Endothelial cell of umbilical vein (primary cell): ENCODE results near the gene PTPRE.

Experiments used
- EZH2 ChIP-seq: IDR thresholded peaks from 2 replicates; pipeline ENCODE4 v1.6.1; 2012; ENCODE audit warnings: borderline replicate concordance, low read depth, mild to moderate bottlenecking, moderate library complexity, low read length, inconsistent platforms; ENCODE audit not compliant: severe bottlenecking
- TF ChIP-seq, protein P1 (sequence below), 2 donors: IDR thresholded peaks; 1 replicate in 1 of 2; 2 replicates in 1 of 2; pipeline ENCODE4 v1.5.1; 2011; ENCODE audit warnings: low read length in 2 of 2, mild to moderate bottlenecking in 2 of 2, moderate library complexity in 2 of 2, control low read depth in 1 of 2, inconsistent platforms in 1 of 2, low read depth in 1 of 2; ENCODE audit not compliant: insufficient read depth in 1 of 2; ENCODE audit errors: extremely low read depth in 1 of 2

DNA sequence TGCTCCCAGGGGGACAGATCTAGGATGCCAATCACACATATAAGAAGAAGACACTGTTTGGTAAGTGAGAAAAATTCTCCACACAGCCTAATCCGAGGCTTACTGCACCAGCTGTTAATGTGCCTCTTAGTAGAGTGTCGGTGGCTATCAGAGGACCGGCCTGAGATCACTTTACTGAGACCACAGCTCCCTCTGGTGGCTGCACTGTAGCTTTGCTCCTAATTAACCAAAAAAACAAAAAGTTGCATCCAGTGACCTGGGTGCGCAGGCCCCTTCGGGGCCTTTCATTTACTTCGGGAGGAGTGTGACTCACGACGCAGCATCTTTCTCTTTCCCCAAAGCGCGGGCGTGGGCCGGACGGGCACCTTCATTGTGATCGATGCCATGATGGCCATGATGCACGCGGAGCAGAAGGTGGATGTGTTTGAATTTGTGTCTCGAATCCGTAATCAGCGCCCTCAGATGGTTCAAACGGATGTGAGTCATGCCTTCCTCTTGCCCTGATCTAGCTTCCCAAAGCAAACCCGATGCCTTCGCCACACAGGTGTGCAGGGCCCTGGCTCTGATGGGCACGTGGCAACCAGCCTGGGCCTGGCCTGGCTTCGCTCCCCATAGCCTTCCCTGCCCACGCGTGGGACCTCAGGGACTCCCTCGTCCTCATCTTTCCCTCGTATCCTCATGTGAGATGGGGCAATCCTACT is 162.6 kb downstream of the PTPRE start:
- TF ChIP-seq, protein P1, sequence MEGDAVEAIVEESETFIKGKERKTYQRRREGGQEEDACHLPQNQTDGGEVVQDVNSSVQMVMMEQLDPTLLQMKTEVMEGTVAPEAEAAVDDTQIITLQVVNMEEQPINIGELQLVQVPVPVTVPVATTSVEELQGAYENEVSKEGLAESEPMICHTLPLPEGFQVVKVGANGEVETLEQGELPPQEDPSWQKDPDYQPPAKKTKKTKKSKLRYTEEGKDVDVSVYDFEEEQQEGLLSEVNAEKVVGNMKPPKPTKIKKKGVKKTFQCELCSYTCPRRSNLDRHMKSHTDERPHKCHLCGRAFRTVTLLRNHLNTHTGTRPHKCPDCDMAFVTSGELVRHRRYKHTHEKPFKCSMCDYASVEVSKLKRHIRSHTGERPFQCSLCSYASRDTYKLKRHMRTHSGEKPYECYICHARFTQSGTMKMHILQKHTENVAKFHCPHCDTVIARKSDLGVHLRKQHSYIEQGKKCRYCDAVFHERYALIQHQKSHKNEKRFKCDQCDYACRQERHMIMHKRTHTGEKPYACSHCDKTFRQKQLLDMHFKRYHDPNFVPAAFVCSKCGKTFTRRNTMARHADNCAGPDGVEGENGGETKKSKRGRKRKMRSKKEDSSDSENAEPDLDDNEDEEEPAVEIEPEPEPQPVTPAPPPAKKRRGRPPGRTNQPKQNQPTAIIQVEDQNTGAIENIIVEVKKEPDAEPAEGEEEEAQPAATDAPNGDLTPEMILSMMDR (IDR thresholded peaks at IDR 0.05; ENCODE audit: extremely low read depth in 1 of 2, insufficient read depth in 1 of 2, low read depth in 1 of 2, low read length in 2 of 2): peak; percentile 65 to 67
- TF ChIP-seq EZH2: no peak
